Mucosa of descending colon (tissue), 3 donors: ENCODE results near the gene MEIS2. TPM values are rescaled to one million over a fixed set of nuclear protein-coding genes. Genes with fewer than 3 reads are reported as not detected.
A peak's percentile ranks its signal among the peaks of the same experiment; 100 is the strongest.

Experiments used
- ATAC-seq: fragments of 200-7000 bp; cut with Tn5 transposase; one replicate; pipeline ENCODE4 v1.9.1; 2020; ENCODE audit warnings: mild to moderate bottlenecking, moderate library complexity
- DNase-seq, 3 donors: peaks; one replicate each; pipeline ENCODE4 v3.0.0-alpha.2; 2020
- H3K36me3 ChIP-seq: fragments of 200-600 bp; one replicate; pipeline ENCODE4 v1.8.0; 2021; ENCODE audit warnings: low read depth, mild to moderate bottlenecking
- H3K4me1 ChIP-seq: fragments of 200-600 bp; one replicate; pipeline ENCODE4 v1.8.0; 2021; ENCODE audit warnings: low read depth, mild to moderate bottlenecking
- H3K4me3 ChIP-seq: fragments of 200-600 bp; one replicate; pipeline ENCODE4 v1.8.0; 2021; ENCODE audit warnings: mild to moderate bottlenecking
- H3K9me3 ChIP-seq: fragments of 200-600 bp; one replicate; pipeline ENCODE4 v1.8.0; 2021; ENCODE audit warnings: mild to moderate bottlenecking
- CTCF ChIP-seq: fragments of 200-600 bp; IDR thresholded peaks from one replicate; pipeline ENCODE4 v1.8.0; 2022; ENCODE audit warnings: antibody characterized with exemption, mild to moderate bottlenecking
- intact Hi-C, 2 donors: fragments of 100-400 bp; cut with DNase I in 1 of 2; cut with micrococcal nuclease in 1 of 2; formaldehyde crosslinking; loops; one replicate each; pipeline versions ENCODE4 v1.11.0 to v1.11.1; 2022; cut with DNase I, micrococcal nuclease
- total RNA-seq, 3 donors: library from RNA; stranded (reverse); fragmentation: NEBNext Ultra II Directional in 2 of 3; extraction: Animal tissue kit (Norgen Biotek cat#: 25700) in 2 of 3; gene quantifications; one replicate each; pipeline versions ENCODE4 v1.2.1 to v1.2.4, GENCODE V29; 2021 to 2023
- donor health status: DM: no; HTN: no; CAD: no; lungs with moderate emphysema.
- donor health status: DM: no; HTN: no; CAD: no.
- donor health status: DM: no; HTN: yes; CAD: no.

The MEIS2 gene
- total RNA-seq, 3 donors from 2014 or later = 3.8 to 93.3 (median 8.9) TPM

DNA sequence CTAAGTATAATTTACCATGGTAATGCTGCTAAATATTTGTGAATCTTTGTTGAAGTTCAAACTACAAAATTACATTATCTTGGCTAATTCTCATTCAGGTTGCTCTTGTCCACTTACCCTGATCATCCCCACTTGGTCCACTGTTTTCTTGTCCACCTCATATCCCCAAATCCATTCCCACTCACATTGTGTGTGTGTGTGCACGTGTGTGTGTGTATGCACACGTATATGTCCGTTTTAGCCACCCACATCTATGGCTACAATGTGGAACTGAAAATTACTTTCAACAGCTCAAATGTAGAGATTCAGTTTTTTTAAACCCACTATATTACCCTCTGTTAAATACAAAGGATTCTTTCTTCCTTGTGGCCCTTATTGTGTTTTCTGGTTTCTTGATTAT is 15.2 kb upstream of the MEIS2 start:
- Histone ChIP-seq H3K4me3 (no peak overlapping the region), H3K4me1 (peaks cover 4% of the 10 kb centered on the region), H3K36me3 (no peaks in the 10 kb centered on the region), H3K9me3 (no peaks in the 10 kb centered on the region)
- TF ChIP-seq CTCF = no peak
- intact Hi-C loops = no loop called here
- DNase-seq (no peak), ATAC-seq (no peak)

- peaks cover 9% of the 10 kb centered on the region for H3K4me1 ChIP-seq
- no peak overlapping the region for H3K4me3 ChIP-seq
- TF ChIP-seq CTCF = no peak
- no peaks in the 10 kb centered on the region for H3K9me3 ChIP-seq
- ATAC-seq (no peak), DNase-seq (no peak)
- intact Hi-C loops = loop anchor here in 1 of 2 donors (5.0 kb wide), 1 partner anchor 611 kb away; no protein-coding TSS in a partner anchor
- no peaks in the 10 kb centered on the region for H3K36me3 ChIP-seq
Observed at GRCh38 chr15:37112971-37113670, 12.8 kb upstream of the MEIS2 start.

- no peak for TF ChIP-seq CTCF
- H3K36me3 ChIP-seq = no peaks in the 10 kb centered on the region
- DNase-seq (no peak), ATAC-seq (peak; percentile 38)
- H3K9me3 ChIP-seq = no peaks in the 10 kb centered on the region
- H3K4me1 ChIP-seq = peaks cover 9% of the 10 kb centered on the region
- intact Hi-C loops = loop anchor here in 1 of 2 donors (5.0 kb wide), 1 partner anchor 610 kb away; no protein-coding TSS in a partner anchor
- H3K4me3 ChIP-seq = no peak overlapping the region
Observed at GRCh38 chr15:37112171-37112570, 11.8 kb upstream of the MEIS2 start.

- H3K4me3 ChIP-seq = no peak overlapping the region
- ATAC-seq = no peak
Observed at GRCh38 chr15:37111427-37111717, 11.0 kb upstream of the MEIS2 start.

GRCh38 chr15:37109872-37110572 is 9.7 kb upstream of the MEIS2 start:
- intact Hi-C loops = loop anchor here (5.0 to 10.0 kb wide), 3 partner anchors 225 to 608 kb away; no protein-coding TSS in a partner anchor
- peak; percentile 43 for ATAC-seq
- H3K36me3 ChIP-seq = no peaks in the 10 kb centered on the region
- H3K4me1 ChIP-seq = peaks cover 9% of the 10 kb centered on the region
- no peak for TF ChIP-seq CTCF
- no peaks in the 10 kb centered on the region for H3K9me3 ChIP-seq
- no peak for DNase-seq
- H3K4me3 ChIP-seq = no peak overlapping the region

More at GRCh38 chr15:37111427-37111717, 11.0 kb upstream of the MEIS2 start:
- Histone ChIP-seq H3K4me1 (peaks cover 9% of the 10 kb centered on the region), H3K36me3 (no peaks in the 10 kb centered on the region), H3K9me3 (no peaks in the 10 kb centered on the region)
- TF ChIP-seq CTCF = no peak
- no peak for DNase-seq
- intact Hi-C loops = loop anchor here in 1 of 2 donors (5.0 kb wide), 1 partner anchor 609 kb away; no protein-coding TSS in a partner anchor
